Spleen (tissue), 11 donors: Measurements from ENCODE around the gene THSD7A. TPM values are rescaled to one million over a fixed set of nuclear protein-coding genes. Genes with fewer than 3 reads are reported as not detected.

Source experiments
- DNase-seq: peaks from one replicate; pipeline ENCODE4 v3.0.0-alpha.2; 2020
- H3K27ac ChIP-seq, 8 donors: fragments of 200-600 bp; sonication (generic) in 7 of 8; 1 replicate in 4 of 8; 2 replicates in 4 of 8; pipeline versions ENCODE4 v1.5.0 to v1.8.0; 2016 to 2021; ENCODE audit warnings: inconsistent platforms in 4 of 8, mild to moderate bottlenecking in 4 of 8, moderate library complexity in 1 of 8
- H3K27me3 ChIP-seq, 7 donors: fragments of 200-600 bp; sonication (generic) in 6 of 7; replicated peaks in 1 of 7; 1 replicate in 4 of 7; 2 replicates in 3 of 7; pipeline versions ENCODE4 v1.5.0 to v1.8.0; 2016 to 2021; ENCODE audit warnings: inconsistent platforms in 3 of 7, mild to moderate bottlenecking in 1 of 7
- H3K36me3 ChIP-seq, 6 donors: fragments of 200-600 bp; sonication (generic) in 5 of 6; 1 replicate in 4 of 6; 2 replicates in 2 of 6; pipeline versions ENCODE4 v1.5.0 to v1.8.0; 2016 to 2021; ENCODE audit warnings: inconsistent platforms in 2 of 6
- H3K4me1 ChIP-seq, 6 donors: fragments of 200-600 bp; sonication (generic) in 5 of 6; 1 replicate in 3 of 6; 2 replicates in 3 of 6; pipeline versions ENCODE4 v1.5.0 to v1.8.0; 2016 to 2021; ENCODE audit warnings: inconsistent platforms in 3 of 6
- H3K4me3 ChIP-seq, 8 donors: fragments of 200-600 bp; sonication (generic) in 7 of 8; 1 replicate in 4 of 8; 2 replicates in 4 of 8; pipeline versions ENCODE4 v1.5.0 to v1.8.0; 2016 to 2021; ENCODE audit warnings: inconsistent platforms in 4 of 8, mild to moderate bottlenecking in 4 of 8, moderate library complexity in 2 of 8
- H3K9me3 ChIP-seq, 8 donors: fragments of 200-600 bp; sonication (generic) in 7 of 8; 1 replicate in 4 of 8; 2 replicates in 4 of 8; pipeline versions ENCODE4 v1.5.0 to v1.8.0; 2016 to 2021; ENCODE audit warnings: inconsistent platforms in 4 of 8
- POLR2A ChIP-seq, 3 donors: fragments of 450-650 bp; IDR thresholded peaks; one replicate each; pipeline ENCODE4 v1.5.1; 2017; ENCODE audit warnings: antibody characterized with exemption in 3 of 3, mild to moderate bottlenecking in 1 of 3
- POLR2AphosphoS5 ChIP-seq, 3 donors: sonication (generic); formaldehyde crosslinking; IDR thresholded peaks; one replicate each; pipeline ENCODE4 v1.5.1; 2017; ENCODE audit warnings: antibody characterized with exemption in 3 of 3
- WGBS, 5 donors: extraction: QIAGEN DNeasy Blood & Tissue Kit in 3 of 5; methylation state at CpG; one replicate each; pipeline versions ENCODE4 v1.1.5 to v1.1.7; 2013 to 2018; 5-methylcytosine and 5-hydroxymethylcytosine counted together
- intact Hi-C: fragments of 100-400 bp; cut with DNase I; formaldehyde crosslinking; loops from one replicate; pipeline ENCODE4 v1.15.0; 2023; ENCODE audit warnings: low total_unique reads
- polyA plus RNA-seq, 3 donors: library from polyadenylated mRNA; stranded (reverse); fragments of 200-250 nt; gene quantifications; one replicate each; pipeline ENCODE4 v1.2.1, GENCODE V29; 2013
- total RNA-seq, 7 donors: library from RNA; depleted of rRNA in 3 of 7; stranded (reverse); fragments of >200 nt in 3 of 7; fragmentation: NEBNext Ultra II Directional in 4 of 7; extraction: Animal tissue kit (Norgen Biotek cat#: 25700) in 4 of 7; gene quantifications; one replicate each; pipeline versions ENCODE4 v1.1.0 to v1.2.1, GENCODE V29; 2016 to 2021
- TF ChIP-seq, protein P1 (sequence below), 11 experiments: fragments of 200-600 bp in 7 of 11; fragments of 450-650 bp in 4 of 11; sonication (generic) in 4 of 11; IDR thresholded peaks in 8 of 11; conservative IDR thresholded peaks in 3 of 11; 1 replicate in 7 of 11; 2 replicates in 4 of 11; pipeline versions ENCODE4 v1.4.0 to v1.8.0; 2016 to 2021; ENCODE audit warnings: antibody characterized with exemption in 11 of 11, inconsistent platforms in 4 of 11, mild to moderate bottlenecking in 1 of 11
- donor health status: healthy with polysubstance abuse.
- donor health status: DM: no; HTN: no; CAD: no; lungs with moderate emphysema.
- donor health status: DM: no; HTN: no; CAD: no.
- donor health status: Bipolar disorder and iron deficiency.
- donor health status: healthy.
- donor health status: DM: no; HTN: no; CAD: no.
- donor health status: DM: yes; HTN: yes; CAD: no.

THSD7A gene
- total and polyA plus RNA-seq, 10 donors, result 0.29 to 8.7 (median 4.2) TPM

DNA sequence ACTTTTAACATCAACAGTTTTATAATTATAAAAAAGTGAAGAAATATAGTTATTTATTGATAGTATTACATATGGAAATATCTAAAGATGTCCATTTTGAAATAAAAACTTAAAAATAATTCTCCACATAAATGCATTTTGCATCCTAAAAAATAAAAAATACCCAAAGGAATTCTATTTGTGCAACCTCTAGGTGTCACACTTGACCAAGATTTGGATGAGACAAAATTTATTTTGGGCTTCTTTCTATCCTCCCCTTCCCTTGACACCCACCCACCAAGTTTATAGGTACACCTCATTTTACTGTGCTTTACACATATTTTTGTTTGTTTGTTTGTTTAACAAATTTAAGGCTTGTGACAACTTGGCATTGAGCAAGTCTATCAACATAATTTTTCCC, 3.3 kb upstream of the THSD7A start:
- Histone ChIP-seq H3K36me3 (no peaks in the 10 kb centered on the region), H3K27me3 (peaks cover 0 to 33% (median 17%) of the 10 kb centered on the region in 7 donors), H3K9me3 (peaks cover 0 to 4% (median 0%) of the 10 kb centered on the region in 8 donors), H3K4me1 (peaks cover 0 to 23% (median 7%) of the 10 kb centered on the region in 6 donors), H3K4me3 (no peak overlapping the region), H3K27ac (no peak overlapping the region)
- TF ChIP-seq POLR2A (IDR thresholded peaks at IDR 0.05), result no peak
- TF ChIP-seq, protein P1, sequence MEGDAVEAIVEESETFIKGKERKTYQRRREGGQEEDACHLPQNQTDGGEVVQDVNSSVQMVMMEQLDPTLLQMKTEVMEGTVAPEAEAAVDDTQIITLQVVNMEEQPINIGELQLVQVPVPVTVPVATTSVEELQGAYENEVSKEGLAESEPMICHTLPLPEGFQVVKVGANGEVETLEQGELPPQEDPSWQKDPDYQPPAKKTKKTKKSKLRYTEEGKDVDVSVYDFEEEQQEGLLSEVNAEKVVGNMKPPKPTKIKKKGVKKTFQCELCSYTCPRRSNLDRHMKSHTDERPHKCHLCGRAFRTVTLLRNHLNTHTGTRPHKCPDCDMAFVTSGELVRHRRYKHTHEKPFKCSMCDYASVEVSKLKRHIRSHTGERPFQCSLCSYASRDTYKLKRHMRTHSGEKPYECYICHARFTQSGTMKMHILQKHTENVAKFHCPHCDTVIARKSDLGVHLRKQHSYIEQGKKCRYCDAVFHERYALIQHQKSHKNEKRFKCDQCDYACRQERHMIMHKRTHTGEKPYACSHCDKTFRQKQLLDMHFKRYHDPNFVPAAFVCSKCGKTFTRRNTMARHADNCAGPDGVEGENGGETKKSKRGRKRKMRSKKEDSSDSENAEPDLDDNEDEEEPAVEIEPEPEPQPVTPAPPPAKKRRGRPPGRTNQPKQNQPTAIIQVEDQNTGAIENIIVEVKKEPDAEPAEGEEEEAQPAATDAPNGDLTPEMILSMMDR (IDR thresholded peaks at IDR 0.05 in 8 of 11, conservative IDR thresholded peaks at IDR 0.05 in 3 of 11), result peak in 1 of 11 experiments; percentile 19
- no peak for TF ChIP-seq POLR2AphosphoS5 (IDR thresholded peaks at IDR 0.05)
- no peak for DNase-seq
- intact Hi-C loops, result loop anchor here (10.0 kb wide), 2 partner anchors 400 to 480 kb away; no protein-coding TSS in a partner anchor

DNA sequence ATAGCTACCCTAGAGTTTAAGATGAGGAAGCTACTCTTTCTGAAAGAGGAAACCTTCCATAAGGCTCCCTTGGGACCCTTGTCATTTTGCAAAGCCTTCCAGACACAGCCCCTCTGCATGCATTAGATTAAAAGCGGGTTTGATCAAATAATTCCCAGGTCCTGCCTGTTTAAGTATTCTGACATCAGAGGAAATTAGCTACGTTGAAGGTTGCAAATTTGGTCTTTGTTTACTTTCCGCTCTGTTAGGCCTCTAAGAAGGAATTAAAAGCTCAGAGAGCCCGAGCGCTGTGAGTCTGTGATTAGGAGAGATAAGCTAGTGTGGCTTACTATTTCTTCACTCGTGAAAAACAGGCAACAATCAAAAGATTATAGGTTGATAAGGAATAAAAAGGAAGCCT, 1.4 kb upstream of the THSD7A start:
- no peak for DNase-seq
- Histone ChIP-seq H3K36me3 (no peaks in the 10 kb centered on the region), H3K4me1 (peaks cover 0 to 23% (median 7%) of the 10 kb centered on the region in 6 donors), H3K27ac (no peak overlapping the region), H3K4me3 (no peak overlapping the region), H3K27me3 (peaks cover 0 to 33% (median 17%) of the 10 kb centered on the region in 7 donors), H3K9me3 (peaks cover 0 to 4% (median 0%) of the 10 kb centered on the region in 8 donors)
- TF ChIP-seq POLR2AphosphoS5 (IDR thresholded peaks at IDR 0.05) (no peak), POLR2A (IDR thresholded peaks at IDR 0.05) (no peak)
- TF ChIP-seq, protein P1 (IDR thresholded peaks at IDR 0.05 in 8 of 11, conservative IDR thresholded peaks at IDR 0.05 in 3 of 11), result no peak
- 28 to 42% (median 32%) methylated on average over 6 of the region's 6 CpGs for WGBS, 5 donors
- intact Hi-C loops, result loop anchor here (10.0 kb wide), 2 partner anchors 399 to 481 kb away; no protein-coding TSS in a partner anchor

DNA sequence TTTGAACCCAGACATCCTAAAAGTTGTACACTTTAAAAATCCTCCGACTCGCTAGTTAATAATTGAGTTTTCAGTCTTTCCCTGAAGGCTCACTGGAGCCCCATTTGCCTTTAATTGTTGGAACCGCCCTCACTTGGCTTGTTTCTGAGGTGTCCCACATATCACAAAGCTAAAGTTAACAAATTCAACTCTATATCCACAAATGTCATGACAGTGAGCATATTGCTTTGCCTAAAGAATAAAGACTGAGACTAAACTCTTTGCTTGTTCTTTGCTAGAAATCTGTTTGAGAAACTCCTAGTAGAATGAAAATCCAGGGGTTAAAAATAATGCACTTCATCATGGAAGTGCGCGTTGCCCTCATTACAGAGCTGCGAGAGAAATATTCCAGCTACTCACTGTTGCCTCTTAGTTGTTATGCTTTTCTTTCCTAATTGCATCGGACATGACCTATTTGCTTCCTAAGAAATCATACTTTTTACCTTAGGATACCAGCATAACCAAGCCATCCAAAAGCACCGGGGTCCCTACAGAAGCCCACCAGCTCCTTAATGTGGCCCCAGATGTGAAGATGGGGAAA, 752 bp downstream of the THSD7A start:
- Histone ChIP-seq H3K9me3 (no peaks in the 10 kb centered on the region), H3K27me3 (peaks cover 0 to 33% (median 17%) of the 10 kb centered on the region in 7 donors), H3K4me3 (peak overlapping the region; percentile 27 to 70 (median 37)), H3K36me3 (no peaks in the 10 kb centered on the region), H3K4me1 (peaks cover 0 to 23% (median 7%) of the 10 kb centered on the region in 6 donors), H3K27ac (peak overlapping the region; percentile 16 to 87 (median 70))
- intact Hi-C loops, result loop anchor here (10.0 kb wide), 2 partner anchors 396 to 484 kb away; no protein-coding TSS in a partner anchor
- TF ChIP-seq POLR2AphosphoS5 (IDR thresholded peaks at IDR 0.05) (no peak), POLR2A (IDR thresholded peaks at IDR 0.05) (no peak)
- TF ChIP-seq, protein P1 (IDR thresholded peaks at IDR 0.05 in 8 of 11, conservative IDR thresholded peaks at IDR 0.05 in 3 of 11), result no peak
- no peak for DNase-seq
- 1 to 2% (median 2%) methylated on average over 8 of the region's 8 CpGs for WGBS, 5 donors

DNA sequence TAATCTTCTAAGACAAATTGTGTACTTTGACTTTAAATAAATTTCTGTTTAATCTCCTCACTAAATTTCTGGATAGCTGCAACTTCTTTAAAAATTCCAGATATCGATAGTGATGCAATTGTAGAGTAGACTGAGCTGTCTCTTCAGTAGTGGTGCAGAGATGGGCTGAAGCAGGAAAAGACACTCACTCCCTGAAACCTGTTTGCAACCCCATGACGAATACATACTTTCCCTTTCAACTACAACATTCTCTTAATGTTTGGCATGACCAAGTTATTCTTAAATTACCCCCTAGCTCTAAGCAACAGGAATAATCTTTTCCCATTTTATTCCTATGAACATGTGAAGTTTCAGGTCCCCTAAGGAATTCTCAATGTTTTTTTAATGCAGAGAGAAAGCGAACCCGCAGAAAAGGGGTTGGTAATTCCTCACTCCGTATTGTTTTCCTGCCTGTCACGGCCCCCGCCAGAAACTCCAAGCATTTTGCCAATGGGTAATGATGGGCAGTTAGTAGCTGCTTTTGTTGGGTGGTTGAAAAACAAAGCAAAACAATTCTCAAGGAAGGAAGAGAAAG, 1.3 kb downstream of the THSD7A start:
- H3K36me3 ChIP-seq, result no peaks in the 10 kb centered on the region
- no peaks in the 10 kb centered on the region for H3K9me3 ChIP-seq
- 2 to 6% (median 4%) methylated on average over 7 of the region's 7 CpGs for WGBS, 5 donors
- intact Hi-C loops, result loop anchor here (10.0 kb wide), 2 partner anchors 396 to 484 kb away; no protein-coding TSS in a partner anchor
- TF ChIP-seq POLR2AphosphoS5 (IDR thresholded peaks at IDR 0.05) (no peak), POLR2A (IDR thresholded peaks at IDR 0.05) (no peak)
- TF ChIP-seq, protein P1 (IDR thresholded peaks at IDR 0.05 in 8 of 11, conservative IDR thresholded peaks at IDR 0.05 in 3 of 11), result no peak
- peaks cover 0 to 33% (median 17%) of the 10 kb centered on the region in 7 donors for H3K27me3 ChIP-seq
- peak overlapping the region in 6 of 8 donors; percentile 28 to 70 (median 40) for H3K4me3 ChIP-seq
- no peak for DNase-seq
- H3K27ac ChIP-seq, result peak overlapping the region; percentile 16 to 87 (median 70)
- peaks cover 0 to 23% (median 7%) of the 10 kb centered on the region in 6 donors for H3K4me1 ChIP-seq
